Lung (tissue), 12 donors: ENCODE data around the gene STXBP6. TPM values are rescaled to one million over a fixed set of nuclear protein-coding genes. Genes with fewer than 3 reads are reported as not detected.

ENCODE experiments used
- ATAC-seq: fragments of 200-7000 bp; cut with Tn5 transposase; one replicate; pipeline ENCODE4 v1.9.1; 2020; ENCODE audit warnings: moderate number of reproducible peaks; ENCODE audit not compliant: insufficient read depth, low FRiP score
- DNase-seq, 3 donors: peaks; one replicate each; pipeline ENCODE4 v3.0.0-alpha.2; 2013 to 2017
- H3K27ac ChIP-seq, 2 donors: one replicate each; pipeline ENCODE4 v1.5.1; 2013; ENCODE audit warnings: mild to moderate bottlenecking in 2 of 2, moderate library complexity in 2 of 2, control low read depth in 1 of 2, inconsistent platforms in 1 of 2, low read depth in 1 of 2, low read length in 1 of 2
- H3K27me3 ChIP-seq, 3 donors: one replicate each; pipeline ENCODE4 v1.5.1; 2013; ENCODE audit warnings: low read length in 2 of 3; ENCODE audit not compliant: control insufficient read depth in 3 of 3, insufficient read depth in 3 of 3
- H3K36me3 ChIP-seq, 4 donors: one replicate each; pipeline ENCODE4 v1.5.1; 2013; ENCODE audit warnings: low read length in 4 of 4, mild to moderate bottlenecking in 1 of 4, moderate library complexity in 1 of 4; ENCODE audit not compliant: control insufficient read depth in 4 of 4, insufficient read depth in 4 of 4
- H3K4me1 ChIP-seq, 5 donors: one replicate each; pipeline ENCODE4 v1.5.1; 2013; ENCODE audit warnings: low read length in 5 of 5, mild to moderate bottlenecking in 2 of 5, moderate library complexity in 1 of 5; ENCODE audit not compliant: control insufficient read depth in 5 of 5, insufficient read depth in 5 of 5
- H3K4me3 ChIP-seq: one replicate; pipeline ENCODE4 v1.5.1; 2013; ENCODE audit warnings: mild to moderate bottlenecking, control low read depth, moderate library complexity
- H3K9ac ChIP-seq, 2 donors: one replicate each; pipeline ENCODE4 v1.5.1; 2013; ENCODE audit warnings: low read length in 2 of 2, control low read depth in 1 of 2; ENCODE audit not compliant: insufficient read depth in 1 of 2
- H3K9me3 ChIP-seq, 4 donors: one replicate each; pipeline ENCODE4 v1.5.1; 2013; ENCODE audit warnings: low read length in 3 of 4, mild to moderate bottlenecking in 1 of 4, moderate library complexity in 1 of 4; ENCODE audit not compliant: control insufficient read depth in 4 of 4, insufficient read depth in 3 of 4
- WGBS, 2 donors: extraction: QIAGEN DNeasy Blood & Tissue Kit; methylation state at CpG; one replicate each; pipeline ENCODE4 v1.1.7; 2013; 5-methylcytosine and 5-hydroxymethylcytosine counted together
- polyA plus RNA-seq, 2 donors: library from polyadenylated mRNA; stranded (reverse); fragments of 200-250 nt; gene quantifications; one replicate each; pipeline ENCODE4 v1.2.1, GENCODE V29; 2013
- total RNA-seq, 2 donors: library from RNA; depleted of rRNA in 1 of 2; stranded (reverse); fragments of >200 nt in 1 of 2; gene quantifications; one replicate each; pipeline ENCODE4 v1.2.1, GENCODE V29; 2014 to 2021
- TF ChIP-seq, protein P1 (sequence below): IDR thresholded peaks from 2 replicates; pipeline ENCODE4 v1.5.1; 2012; ENCODE audit warnings: mild to moderate bottlenecking; ENCODE audit errors: control extremely low read depth, extremely low read depth
- donor health status: control.
- donor health status: control.
- donor health status: Bipolar disorder and iron deficiency.
- donor health status: healthy.
- donor health status: DM: yes; HTN: yes; CAD: no.

STXBP6 gene
- total and polyA plus RNA-seq, 4 donors, result 9.3 to 42.5 (median 10.5) TPM

DNA sequence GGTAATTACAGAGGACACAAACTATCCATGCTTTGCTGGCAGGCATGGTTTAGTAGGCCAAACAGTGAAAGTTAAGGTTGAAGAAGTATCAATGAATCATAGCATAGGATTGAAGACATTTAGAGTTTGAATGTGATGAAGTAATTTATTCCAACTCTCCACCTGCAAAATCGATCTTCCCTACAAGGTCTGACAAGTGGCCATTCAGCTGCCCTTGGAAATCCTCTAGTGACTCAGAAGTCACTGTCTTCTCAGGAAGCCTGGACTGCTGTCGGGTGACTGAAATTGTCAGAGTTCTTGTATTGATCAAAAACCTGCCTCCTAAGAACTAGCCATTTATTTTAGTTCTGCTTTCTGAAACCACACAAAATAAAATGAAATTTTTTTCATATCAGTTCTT is 17.7 kb upstream of the STXBP6 start:
- Histone ChIP-seq H3K27ac (no peak overlapping the region), H3K9ac (no peak overlapping the region), H3K9me3 (peaks cover 0 to 2% (median 0%) of the 10 kb centered on the region in 4 donors), H3K27me3 (no peaks in the 10 kb centered on the region), H3K36me3 (no peaks in the 10 kb centered on the region), H3K4me3 (no peak overlapping the region), H3K4me1 (peaks cover 0 to 9% (median 0%) of the 10 kb centered on the region in 5 donors)
- DNase-seq (no peak), ATAC-seq (no peak)
- TF ChIP-seq, protein P1, sequence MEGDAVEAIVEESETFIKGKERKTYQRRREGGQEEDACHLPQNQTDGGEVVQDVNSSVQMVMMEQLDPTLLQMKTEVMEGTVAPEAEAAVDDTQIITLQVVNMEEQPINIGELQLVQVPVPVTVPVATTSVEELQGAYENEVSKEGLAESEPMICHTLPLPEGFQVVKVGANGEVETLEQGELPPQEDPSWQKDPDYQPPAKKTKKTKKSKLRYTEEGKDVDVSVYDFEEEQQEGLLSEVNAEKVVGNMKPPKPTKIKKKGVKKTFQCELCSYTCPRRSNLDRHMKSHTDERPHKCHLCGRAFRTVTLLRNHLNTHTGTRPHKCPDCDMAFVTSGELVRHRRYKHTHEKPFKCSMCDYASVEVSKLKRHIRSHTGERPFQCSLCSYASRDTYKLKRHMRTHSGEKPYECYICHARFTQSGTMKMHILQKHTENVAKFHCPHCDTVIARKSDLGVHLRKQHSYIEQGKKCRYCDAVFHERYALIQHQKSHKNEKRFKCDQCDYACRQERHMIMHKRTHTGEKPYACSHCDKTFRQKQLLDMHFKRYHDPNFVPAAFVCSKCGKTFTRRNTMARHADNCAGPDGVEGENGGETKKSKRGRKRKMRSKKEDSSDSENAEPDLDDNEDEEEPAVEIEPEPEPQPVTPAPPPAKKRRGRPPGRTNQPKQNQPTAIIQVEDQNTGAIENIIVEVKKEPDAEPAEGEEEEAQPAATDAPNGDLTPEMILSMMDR, result no peak
- WGBS, 2 donors, result 87 to 89% methylated on average over 2 of the region's 2 CpGs

DNA sequence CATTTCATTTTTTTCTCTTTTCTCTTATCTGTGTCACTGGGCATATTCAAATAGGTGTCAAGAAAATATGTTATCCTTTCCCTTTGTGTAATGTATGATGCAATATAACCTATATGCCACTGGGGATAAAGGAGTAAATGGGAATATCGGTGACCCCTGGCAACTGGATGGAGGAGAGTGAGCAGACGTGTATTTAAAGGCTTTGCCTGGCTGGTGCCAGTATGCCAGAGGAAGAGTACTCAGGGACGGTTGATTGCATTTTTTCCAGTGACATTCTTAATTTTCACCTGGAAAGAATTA is 12.0 kb upstream of the STXBP6 start:
- TF ChIP-seq, protein P1, result no peak
- Histone ChIP-seq H3K4me3 (no peak overlapping the region), H3K9ac (no peak overlapping the region), H3K9me3 (no peaks in the 10 kb centered on the region), H3K27me3 (no peaks in the 10 kb centered on the region), H3K36me3 (no peaks in the 10 kb centered on the region), H3K4me1 (peaks cover 0 to 9% (median 0%) of the 10 kb centered on the region in 5 donors), H3K27ac (no peak overlapping the region)
- ATAC-seq (no peak), DNase-seq (no peak)
- 71 to 93% methylated on average over 3 of the region's 3 CpGs for WGBS, 2 donors

DNA sequence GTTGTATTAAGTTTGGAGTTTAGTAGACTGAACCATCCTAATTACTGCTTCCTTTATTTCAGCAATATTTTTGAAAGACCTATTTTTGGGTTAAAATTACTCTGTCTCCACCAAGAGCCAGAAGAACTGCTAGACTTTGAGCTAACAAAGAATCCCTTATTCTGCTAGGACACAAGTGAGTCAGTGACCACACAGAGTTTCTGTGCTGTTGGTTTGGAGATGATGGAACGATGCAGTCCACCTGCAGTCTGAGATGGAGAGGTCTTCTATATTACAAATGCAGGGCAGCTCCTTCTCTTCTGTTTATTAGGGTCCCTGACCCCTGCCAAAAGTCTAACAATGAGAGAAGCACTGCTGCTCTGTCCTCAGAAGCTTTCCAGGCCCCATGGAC is 6.7 kb upstream of the STXBP6 start:
- WGBS, 2 donors, result 93 to 96% methylated on average over 1 of the region's 1 CpG
- TF ChIP-seq, protein P1, result no peak
- Histone ChIP-seq H3K36me3 (no peaks in the 10 kb centered on the region), H3K4me1 (peaks cover 0 to 9% (median 0%) of the 10 kb centered on the region in 5 donors), H3K9me3 (no peaks in the 10 kb centered on the region), H3K9ac (no peak overlapping the region), H3K27me3 (no peaks in the 10 kb centered on the region), H3K4me3 (no peak overlapping the region), H3K27ac (no peak overlapping the region)
- DNase-seq (no peak), ATAC-seq (no peak)

DNA sequence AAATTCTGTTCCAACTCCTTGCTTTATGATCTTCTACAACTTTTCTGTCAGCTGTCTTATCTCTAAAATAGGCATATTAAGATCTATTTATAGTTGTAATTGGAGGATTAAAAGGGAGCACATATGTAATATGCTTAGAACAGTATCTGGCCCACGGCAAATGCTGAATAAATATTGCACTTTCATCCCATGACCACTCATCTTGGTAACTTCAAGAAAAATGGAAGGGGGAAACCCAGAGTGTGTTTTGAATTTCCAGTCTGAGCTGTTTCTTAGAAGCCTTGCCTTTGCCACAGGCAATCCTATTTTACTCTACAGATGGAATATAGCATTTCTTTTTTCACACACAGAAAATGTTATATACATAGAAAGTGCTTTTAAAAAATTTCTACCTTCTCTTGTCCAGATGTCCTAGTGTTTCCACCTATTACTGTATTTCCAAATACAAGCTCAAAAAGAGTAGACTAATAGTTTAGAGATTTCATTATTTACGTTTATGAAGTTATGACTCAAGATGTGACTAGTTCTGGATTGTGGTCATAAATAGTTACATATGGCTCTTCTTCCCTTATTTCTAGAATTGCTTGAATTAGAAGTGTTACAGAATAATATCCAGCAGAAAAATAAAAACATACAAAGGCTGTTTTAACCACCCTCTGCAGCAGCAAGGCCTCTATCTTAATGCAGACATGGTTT is 6.2 kb upstream of the STXBP6 start:
- H3K4me1 ChIP-seq, result peaks cover 0 to 13% (median 2%) of the 10 kb centered on the region in 5 donors
- H3K36me3 ChIP-seq, result no peaks in the 10 kb centered on the region
- no peaks in the 10 kb centered on the region for H3K27me3 ChIP-seq
- no peak for ATAC-seq
- no peak overlapping the region for H3K9ac ChIP-seq
- DNase-seq, result peak in 2 of 3 donors; percentile 25 to 45
- TF ChIP-seq, protein P1, result no peak
- H3K4me3 ChIP-seq, result no peak overlapping the region
- no peak overlapping the region for H3K27ac ChIP-seq
- H3K9me3 ChIP-seq, result no peaks in the 10 kb centered on the region
- WGBS, 2 donors, result 68 to 73% methylated on average over 2 of the region's 2 CpGs
